Stimulated activated CD4-positive, alpha-beta T cell treated with anti-CD3 and anti-CD28 coated beads, Interleukin-12 subunit alpha, Interleukin-12 subunit beta, amount 100 ng/mL, for 4 hours (primary cell): Measurements from ENCODE around the gene RPL3.

ENCODE experiments used
- DNase-seq: peaks from one replicate; pipeline ENCODE4 v3.0.0-alpha.2; 2020

Gene RPL3

DNA sequence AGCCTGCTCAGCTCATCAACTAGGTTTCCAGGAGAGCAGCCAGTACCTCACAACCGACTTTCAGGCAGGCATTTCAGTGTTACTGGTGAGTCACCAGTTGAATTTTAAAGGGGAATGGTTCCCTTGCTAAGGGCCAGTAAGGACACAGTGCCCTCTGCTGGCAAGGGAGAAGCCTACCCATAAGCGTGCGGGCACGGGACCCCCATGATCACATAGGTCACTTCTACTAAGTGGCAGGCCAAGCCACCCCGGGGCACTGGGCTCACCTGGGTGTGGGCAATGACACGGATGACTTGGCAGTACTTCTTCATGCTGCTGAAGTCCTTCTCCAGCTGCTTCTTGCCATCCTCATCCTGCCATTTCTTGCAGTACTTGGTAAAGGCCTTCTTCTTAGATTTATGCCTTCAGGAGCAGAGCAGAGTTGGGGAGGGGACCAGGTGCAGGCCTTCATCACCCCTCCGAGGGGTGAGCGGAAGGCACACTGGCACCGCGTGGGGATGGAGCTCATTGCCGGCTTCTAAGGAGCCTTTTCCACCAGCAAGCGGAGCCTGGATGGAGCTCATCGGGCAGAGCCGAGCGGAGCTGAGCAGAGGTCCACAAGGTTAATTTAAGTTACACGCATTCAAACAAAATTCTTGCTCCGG is 2.9 kb downstream of the RPL3 start:
- DNase-seq, result peak; percentile 72

- no peak for DNase-seq
Observed at GRCh38 chr22:39315389-39315788, 4.0 kb downstream of the RPL3 start.

- no peak for DNase-seq
Observed at GRCh38 chr22:39314251-39314971, 5.0 kb downstream of the RPL3 start.

DNA sequence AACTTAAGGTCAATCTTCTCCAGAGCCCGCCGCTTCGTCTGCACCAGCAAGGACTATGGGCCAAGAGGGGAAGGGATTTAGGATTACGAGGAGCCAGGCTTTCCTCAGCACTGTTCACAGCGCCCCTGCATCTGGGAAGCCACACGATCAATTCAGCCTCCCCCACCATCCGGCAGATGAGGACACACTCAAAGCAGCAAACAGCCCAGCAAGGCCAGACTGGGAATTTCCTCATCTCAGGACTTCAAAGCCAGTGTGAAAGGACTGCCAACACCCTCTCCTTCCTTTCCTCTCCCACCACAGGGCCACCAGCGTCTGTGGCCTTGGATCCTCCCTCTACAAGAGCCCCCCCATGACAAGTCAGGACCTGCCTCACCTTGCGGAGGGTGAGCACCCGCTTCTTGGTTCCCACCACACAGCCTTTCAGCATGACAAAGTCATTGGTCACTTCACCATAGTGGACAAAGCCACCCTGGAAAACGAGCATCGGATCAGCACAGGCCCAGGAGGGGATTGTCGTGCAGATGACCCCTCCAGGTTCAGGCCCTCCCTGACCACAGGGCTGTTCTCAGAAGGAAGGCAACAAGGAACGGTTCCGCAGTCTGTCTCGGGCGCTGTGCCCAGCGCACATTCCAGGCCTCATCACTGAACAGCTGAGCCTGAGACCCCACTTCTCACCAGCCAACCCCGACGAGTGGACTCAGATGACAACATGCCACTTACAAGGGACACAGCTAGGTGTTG is 6.0 kb downstream of the RPL3 start:
- no peak for DNase-seq

DNA sequence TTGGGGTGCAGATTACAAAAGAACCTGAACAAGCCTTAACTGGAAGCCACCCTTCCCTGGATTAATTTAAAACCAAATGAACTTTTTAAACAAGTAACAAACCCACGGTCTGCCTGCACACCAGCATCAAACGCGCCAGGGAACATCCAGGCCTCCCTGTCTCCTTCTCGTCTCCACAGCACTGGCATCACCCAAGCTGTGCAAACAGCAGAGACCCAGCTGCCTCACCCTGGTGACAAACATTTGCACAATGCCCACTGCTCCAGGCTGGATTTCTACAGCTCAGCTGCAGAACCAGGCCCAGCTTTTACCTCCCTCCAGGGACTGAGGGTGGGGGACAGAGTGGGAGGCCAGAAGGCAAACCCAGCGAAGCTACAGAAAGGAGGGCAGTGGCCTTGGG is 7.0 kb downstream of the RPL3 start:
- DNase-seq, result no peak

DNA sequence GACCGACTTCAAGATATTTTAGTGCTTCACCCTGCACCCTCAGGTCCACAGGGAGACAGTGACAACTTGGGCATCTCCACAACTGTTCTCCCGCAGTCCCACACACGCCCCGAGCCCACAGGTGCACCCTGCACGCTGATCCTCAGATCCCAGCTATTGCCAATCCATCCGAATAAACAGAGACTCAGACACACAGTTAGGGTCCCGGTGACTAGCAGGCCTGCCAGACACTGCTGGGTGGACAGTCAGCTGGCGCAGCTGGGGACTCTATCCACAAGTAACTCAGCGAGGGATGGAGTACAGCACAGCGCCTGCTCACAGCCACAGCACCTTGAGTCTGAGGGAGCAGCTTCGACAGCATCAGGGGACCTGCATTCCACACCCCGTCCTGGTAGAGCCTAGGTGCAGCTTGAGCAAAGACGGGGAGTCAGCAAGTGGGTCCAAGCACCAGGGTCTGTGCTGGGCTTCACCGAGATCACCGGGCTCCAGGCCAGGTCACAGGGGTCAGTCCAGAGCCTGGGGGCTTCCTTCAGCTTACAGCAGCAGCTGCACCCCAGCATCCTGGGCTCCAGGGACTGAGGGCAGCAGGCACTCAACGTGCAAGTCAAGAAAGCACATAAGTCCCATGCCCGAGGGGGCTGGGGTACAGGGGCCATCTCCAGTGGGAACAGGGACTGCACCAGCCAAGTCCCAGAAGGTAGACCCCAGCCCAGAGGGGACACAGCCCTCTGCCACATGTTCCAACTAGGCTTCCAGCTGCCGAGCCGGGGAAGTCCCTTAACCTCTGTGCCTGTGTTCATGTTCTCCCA is 7.6 kb downstream of the RPL3 start:
- no peak for DNase-seq

GRCh38 chr22:39309881-39310714 is 9.3 kb downstream of the RPL3 start:
- no peak for DNase-seq

GRCh38 chr22:39309364-39309861 is 10.0 kb downstream of the RPL3 start:
- no peak for DNase-seq

DNA sequence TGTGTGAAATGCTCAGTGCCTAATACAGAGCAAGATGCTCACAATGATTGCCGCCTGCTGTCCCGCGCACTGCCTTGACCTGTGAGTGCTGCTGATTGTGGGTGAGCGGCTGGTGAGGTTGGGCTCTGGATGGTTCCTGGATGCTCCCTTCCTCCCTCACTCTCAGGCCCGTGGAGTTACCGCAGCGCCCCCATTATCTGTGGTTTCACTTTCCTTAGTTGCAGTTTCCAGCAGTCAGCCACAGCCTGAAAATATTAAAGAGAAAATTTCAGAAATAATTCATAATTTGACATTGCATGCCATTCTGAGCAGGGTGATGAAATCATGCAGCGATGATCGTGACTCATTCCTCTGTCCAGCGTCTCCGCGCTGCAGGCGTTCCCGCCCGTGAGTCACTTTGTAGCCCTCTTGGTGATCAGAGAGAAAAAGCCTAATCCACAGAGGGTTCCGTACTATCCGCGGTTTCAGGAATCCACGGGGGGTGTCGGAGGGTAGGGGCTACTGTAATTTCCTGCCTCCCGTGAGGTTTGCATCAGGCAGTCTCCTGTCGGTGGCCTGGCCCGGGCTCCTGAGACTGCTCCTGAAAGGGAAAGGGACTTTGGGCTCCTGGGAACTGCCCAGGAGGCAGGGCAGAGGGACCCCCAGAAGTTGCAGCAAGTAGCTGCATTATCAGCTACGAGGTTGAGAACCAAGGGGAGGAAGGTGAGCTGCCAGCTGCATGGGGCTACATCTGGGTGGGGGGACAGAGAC is 10.6 kb downstream of the RPL3 start:
- no peak for DNase-seq

DNA sequence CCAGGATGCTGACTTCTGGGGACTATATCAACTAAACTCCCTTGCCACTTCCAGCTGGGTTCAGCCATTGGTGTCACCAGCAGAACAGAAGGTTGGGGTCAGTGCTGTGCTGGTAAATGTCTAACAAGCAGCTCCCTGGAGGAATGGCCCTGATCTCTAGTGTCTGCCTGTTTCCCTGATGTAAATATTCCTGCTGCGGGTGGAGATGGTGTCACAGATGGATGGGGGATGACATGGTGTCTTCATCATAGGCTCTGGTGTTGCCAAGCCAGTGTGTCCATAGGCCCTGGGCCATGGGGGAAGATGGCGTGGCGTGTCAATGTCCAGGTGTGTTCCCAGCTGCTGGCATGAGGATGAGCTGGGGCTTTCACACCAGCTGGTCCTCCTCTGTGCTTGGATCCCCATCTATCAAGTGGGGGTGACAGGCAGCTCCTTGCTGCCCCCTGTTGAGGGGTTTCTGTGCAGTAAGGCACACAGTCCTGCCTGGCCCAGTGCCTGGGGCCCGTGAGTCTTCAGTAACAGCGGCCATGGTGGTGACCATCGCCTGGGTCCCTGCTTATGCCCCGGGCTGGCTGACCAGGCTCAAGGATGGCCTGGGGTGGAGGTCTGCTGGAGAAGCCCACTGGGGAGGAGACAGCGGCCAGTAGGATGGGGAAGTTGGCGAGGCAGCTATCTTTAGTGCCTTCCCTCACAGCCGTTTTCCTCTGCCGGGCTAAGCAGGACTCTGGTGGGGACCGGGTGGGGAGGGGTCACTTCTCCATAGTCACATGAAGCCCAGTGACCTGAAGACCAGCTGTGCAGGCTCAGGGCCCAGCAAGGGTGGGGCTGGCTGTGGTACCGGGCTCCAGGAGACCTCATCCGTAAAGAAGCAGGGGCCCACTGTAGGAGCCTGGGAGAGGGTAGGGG is 12.7 kb downstream of the RPL3 start:
- DNase-seq, result peak; percentile 45

- no peak for DNase-seq
Observed at GRCh38 chr22:39303892-39304671, 15.3 kb downstream of the RPL3 start.

- no peak for DNase-seq
Observed at GRCh38 chr22:39303358-39303757, 16.1 kb downstream of the RPL3 start.

GRCh38 chr22:39302431-39302960 is 16.9 kb downstream of the RPL3 start:
- DNase-seq, result no peak

GRCh38 chr22:39301926-39302325 is 17.5 kb downstream of the RPL3 start:
- DNase-seq, result no peak

DNA sequence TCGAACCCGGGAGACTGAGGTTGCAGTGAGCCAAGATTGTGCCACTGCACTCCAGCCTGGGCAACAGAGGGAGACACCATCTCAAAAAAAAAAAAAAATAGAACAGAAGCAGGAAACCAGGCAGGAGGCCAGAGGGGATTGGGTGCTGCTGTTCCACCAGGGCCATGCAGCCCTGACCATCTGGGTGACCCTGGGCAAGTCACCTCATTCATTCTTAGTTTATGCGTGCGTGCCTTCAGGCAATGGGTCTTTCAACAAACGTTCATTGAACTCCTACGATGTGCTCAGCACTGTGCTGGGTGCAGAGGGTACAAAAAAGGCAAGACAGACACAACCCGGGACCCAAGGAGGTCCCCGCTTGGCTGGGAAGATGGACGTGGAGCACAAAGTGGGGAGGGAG is 18.3 kb downstream of the RPL3 start:
- no peak for DNase-seq

DNA sequence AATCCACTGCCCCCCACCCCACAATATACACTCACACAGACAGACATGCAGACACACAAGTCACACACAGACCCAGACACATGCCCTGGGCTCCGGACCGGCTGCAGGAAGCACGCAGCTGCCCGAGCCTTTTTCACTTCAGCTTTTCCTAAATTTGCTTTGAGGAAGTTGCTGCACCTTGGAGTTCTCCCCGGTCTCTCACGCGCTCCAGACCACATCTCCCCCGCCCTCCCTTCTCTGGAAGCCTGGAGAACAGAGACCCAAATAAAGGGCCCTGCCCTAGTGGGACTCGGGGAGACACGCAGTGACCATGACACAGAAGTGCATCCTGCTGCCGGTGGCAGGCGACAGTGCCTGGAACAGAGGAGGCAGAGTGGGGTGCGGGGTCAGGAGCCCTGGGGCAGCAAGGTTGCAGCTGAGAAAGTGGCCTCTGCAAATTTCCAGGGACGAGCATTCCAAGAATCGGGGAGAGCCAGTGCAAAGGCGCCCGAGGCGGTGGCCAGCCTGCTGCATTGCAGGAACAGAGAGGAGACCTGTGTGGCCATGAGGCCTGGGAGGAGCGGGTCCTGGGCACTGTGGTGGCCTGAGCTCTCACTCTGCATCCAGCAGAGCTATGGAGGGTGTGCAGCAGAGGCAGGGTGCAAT is 19.1 kb downstream of the RPL3 start:
- no peak for DNase-seq

- no peak for DNase-seq
Observed at GRCh38 chr22:39299829-39300178, 19.6 kb downstream of the RPL3 start.

- DNase-seq, result no peak
Observed at GRCh38 chr22:39298241-39298987, 21.0 kb downstream of the RPL3 start.
